Measurements from ENCODE around the gene OTULIN.

GRCh38 chr5:14675865-14676300, 11.4 kb downstream of the OTULIN start:
- TF ChIP-seq POLR2A (IDR thresholded peaks at IDR 0.05) (no peak), CTCF (IDR thresholded peaks at IDR 0.05) (no peak)

All from uterus (tissue), 2 donors.